T47D (cell line): Measurements from ENCODE around the gene UBTD1.

Experiments used
- DNase-seq, 2 experiments: peaks; one replicate each; pipeline versions ENCODE4 v3.0.0 to v3.0.0-alpha.2; 2011 to 2012; ENCODE audit warnings: low read depth in 1 of 2, low spot score in 1 of 2
- JUND ChIP-seq: IDR thresholded peaks from 2 replicates; pipeline ENCODE4 v1.6.1; 2012; ENCODE audit warnings: low read depth
- in situ Hi-C: cut with HindIII; loops from 2 replicates; pipeline ENCODE4 v1.10.0; 2016; ENCODE audit warnings: low sequenced_read_pairs, low pct_unique_long_range_greater_than_20kb

Gene UBTD1

GRCh38 chr10:97494863-97495506, 3.7 kb upstream of the UBTD1 start:
- DNase-seq, result no peak
- TF ChIP-seq JUND, result no peak
- in situ Hi-C loops, result no loop called here

- peak; percentile 88 to 93 for DNase-seq
- in situ Hi-C loops, result no loop called here
- no peak for TF ChIP-seq JUND
Observed at GRCh38 chr10:97497572-97498075, 1.1 kb upstream of the UBTD1 start.

GRCh38 chr10:97498076-97498840, 466 bp upstream of the UBTD1 start, which contains the start of gene MMS19:
Gene MMS19, minus strand, starts transcription at chr10:97498422. Its CDS starts 38 bp downstream, at chr10:97498384.
- no peak for TF ChIP-seq JUND
- in situ Hi-C loops, result no loop called here
- DNase-seq, result peak; percentile 99 to 100

- DNase-seq, result peak in 1 of 2 experiments; percentile 64
- in situ Hi-C loops, result no loop called here
- no peak for TF ChIP-seq JUND
Observed at GRCh38 chr10:97499561-97500296, 1.0 kb downstream of the UBTD1 start.

- TF ChIP-seq JUND, result no peak
- no peak for DNase-seq
- in situ Hi-C loops, result no loop called here
Observed at GRCh38 chr10:97500297-97500575, 1.5 kb downstream of the UBTD1 start.

- TF ChIP-seq JUND, result no peak
- DNase-seq, result no peak
- in situ Hi-C loops, result no loop called here
Observed at GRCh38 chr10:97502916-97503315, 4.2 kb downstream of the UBTD1 start.

GRCh38 chr10:97503406-97503805, 4.7 kb downstream of the UBTD1 start:
- no peak for TF ChIP-seq JUND
- in situ Hi-C loops, result no loop called here
- DNase-seq, result no peak

- no peak for DNase-seq
- no peak for TF ChIP-seq JUND
- in situ Hi-C loops, result no loop called here
Observed at GRCh38 chr10:97505152-97505551, 6.4 kb downstream of the UBTD1 start.

- in situ Hi-C loops, result no loop called here
- TF ChIP-seq JUND, result no peak
- DNase-seq, result no peak
Observed at GRCh38 chr10:97506199-97506991, 7.7 kb downstream of the UBTD1 start.

GRCh38 chr10:97508342-97508741, 9.6 kb downstream of the UBTD1 start:
- in situ Hi-C loops, result no loop called here
- no peak for DNase-seq
- TF ChIP-seq JUND, result no peak

GRCh38 chr10:97509120-97509680, 10.5 kb downstream of the UBTD1 start:
- no peak for TF ChIP-seq JUND
- in situ Hi-C loops, result no loop called here

GRCh38 chr10:97510686-97511085, 12.0 kb downstream of the UBTD1 start:
- TF ChIP-seq JUND, result no peak
- in situ Hi-C loops, result no loop called here
- DNase-seq, result no peak

More at GRCh38 chr10:97509120-97509680, 10.5 kb downstream of the UBTD1 start:
- no peak for DNase-seq
